Subcutaneous abdominal adipose tissue (tissue), 5 donors: ENCODE results near the gene GTPBP6.
"Not testable (repeated sequence)": the region's sequence is repeated elsewhere in the genome, so short reads cannot be mapped to it uniquely, and the experiment has no call there.

ENCODE experiments used
- H3K27ac ChIP-seq: one replicate; pipeline ENCODE4 v1.7.0; 2013; ENCODE audit warnings: low read depth, mild to moderate bottlenecking, inconsistent platforms, low read length, moderate library complexity
- H3K27me3 ChIP-seq, 5 donors: one replicate each; pipeline ENCODE4 v1.7.0; 2013; ENCODE audit warnings: low read length in 5 of 5, inconsistent platforms in 1 of 5; ENCODE audit not compliant: control insufficient read depth in 5 of 5, insufficient read depth in 4 of 5
- H3K36me3 ChIP-seq, 5 donors: one replicate each; pipeline ENCODE4 v1.7.0; 2013; ENCODE audit warnings: low read length in 5 of 5; ENCODE audit not compliant: control insufficient read depth in 5 of 5, insufficient read depth in 5 of 5
- H3K4me1 ChIP-seq, 5 donors: one replicate each; pipeline ENCODE4 v1.7.0; 2013; ENCODE audit warnings: low read length in 5 of 5, mild to moderate bottlenecking in 3 of 5, moderate library complexity in 1 of 5; ENCODE audit not compliant: control insufficient read depth in 5 of 5, insufficient read depth in 5 of 5
- H3K4me3 ChIP-seq, 5 donors: one replicate each; pipeline ENCODE4 v1.7.0; 2013; ENCODE audit warnings: low read length in 5 of 5, low read depth in 1 of 5
- H3K9ac ChIP-seq, 5 donors: one replicate each; pipeline ENCODE4 v1.7.0; 2013; ENCODE audit warnings: low read length in 5 of 5, mild to moderate bottlenecking in 4 of 5, moderate library complexity in 3 of 5
- H3K9me3 ChIP-seq, 5 donors: one replicate each; pipeline ENCODE4 v1.7.0; 2013; ENCODE audit warnings: low read length in 5 of 5; ENCODE audit not compliant: control insufficient read depth in 5 of 5
- donor health status: healthy.
- donor health status: healthy.
- donor health status: healthy.
- donor health status: healthy.
- donor health status: healthy.

Gene GTPBP6

DNA sequence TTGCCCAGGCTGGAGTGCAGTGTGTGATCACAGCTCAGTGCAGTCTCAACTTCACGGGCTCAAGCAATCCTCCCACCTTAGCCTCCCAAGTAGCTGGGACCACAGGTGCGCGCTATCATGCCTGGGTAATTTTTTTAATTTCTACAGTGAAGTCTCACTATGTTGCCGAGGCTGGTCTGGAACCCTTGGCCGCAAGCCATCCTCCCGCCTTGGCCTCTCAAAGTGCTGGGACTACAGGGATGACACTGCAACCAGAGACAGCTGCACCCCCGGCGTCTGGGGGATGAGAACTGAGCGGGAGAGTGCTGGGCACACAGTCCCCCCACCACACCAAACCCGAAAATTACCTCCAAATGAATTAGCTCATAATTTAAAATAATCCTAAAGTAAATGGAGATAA is 33.1 kb upstream of the GTPBP6 start:
- H3K36me3 ChIP-seq = peaks cover 0 to 27% (median 10%) of the 10 kb centered on the region in 5 donors
- H3K27me3 ChIP-seq = no peaks in the 10 kb centered on the region
- H3K9me3 ChIP-seq = no peaks in the 10 kb centered on the region
- no peaks in the 10 kb centered on the region for H3K4me1 ChIP-seq
- no peak overlapping the region for H3K4me3 ChIP-seq
- no peak overlapping the region for H3K27ac ChIP-seq
- no peak overlapping the region for H3K9ac ChIP-seq

DNA sequence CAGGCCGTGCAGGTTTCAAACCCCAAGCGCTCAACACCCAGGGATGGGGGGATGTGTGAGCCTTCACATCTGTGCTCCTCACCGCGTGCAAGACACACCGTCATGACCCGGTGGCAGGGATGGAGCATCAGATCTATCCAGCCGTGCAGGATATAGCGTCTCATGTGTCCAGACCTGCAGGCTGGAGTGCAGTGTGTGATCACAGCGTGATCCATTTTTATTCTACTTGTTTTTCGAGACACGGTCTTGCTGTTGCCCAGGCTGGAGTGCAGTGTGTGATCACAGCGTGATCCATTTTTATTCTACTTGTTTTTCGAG is 32.7 kb upstream of the GTPBP6 start:
- H3K9me3 ChIP-seq, H3K4me3 ChIP-seq, H3K9ac ChIP-seq, H3K4me1 ChIP-seq, H3K27me3 ChIP-seq, H3K27ac ChIP-seq: not testable (repeated sequence)
- H3K36me3 ChIP-seq = peaks cover 0 to 30% (median 12%) of the 10 kb centered on the region in 5 donors

DNA sequence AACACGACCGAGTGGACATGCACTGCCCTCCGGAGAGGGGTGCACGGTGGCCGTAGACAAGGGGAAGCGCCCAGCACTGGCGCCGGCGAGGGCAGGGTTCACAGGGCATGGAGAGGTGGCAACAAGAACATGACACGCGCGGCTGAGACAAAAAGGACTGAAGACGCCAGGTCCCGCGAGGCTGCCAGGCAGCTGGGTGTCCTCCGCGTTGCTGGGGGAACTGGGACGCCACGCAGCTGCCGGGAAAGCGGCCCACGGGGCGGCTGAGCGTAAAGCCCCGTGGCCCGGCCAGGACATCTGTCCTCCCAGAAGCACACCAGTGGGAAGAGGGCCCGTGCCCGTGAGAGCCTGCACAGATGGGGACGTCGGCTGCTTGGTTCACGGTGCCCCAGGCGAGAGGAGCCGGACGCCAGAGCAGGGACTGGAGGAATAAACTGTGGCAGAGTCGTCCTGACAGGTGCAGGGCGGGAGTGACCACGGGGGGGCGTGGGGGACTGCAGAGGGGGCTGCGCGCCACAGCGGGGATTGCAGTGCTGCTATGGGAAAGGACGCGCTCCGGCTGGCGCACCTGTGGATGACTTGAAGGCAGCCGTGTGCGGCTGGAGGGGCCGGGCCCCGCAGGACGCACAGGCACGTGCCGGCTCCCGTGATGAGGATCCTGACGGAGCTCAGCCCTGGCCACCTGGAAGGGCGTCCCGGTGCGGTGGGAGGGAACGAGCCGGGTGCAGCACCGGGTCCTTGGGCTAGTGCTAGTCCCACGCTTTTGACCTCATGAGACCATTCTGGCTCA is 32.1 kb upstream of the GTPBP6 start:
- no peak overlapping the region for H3K27ac ChIP-seq

DNA sequence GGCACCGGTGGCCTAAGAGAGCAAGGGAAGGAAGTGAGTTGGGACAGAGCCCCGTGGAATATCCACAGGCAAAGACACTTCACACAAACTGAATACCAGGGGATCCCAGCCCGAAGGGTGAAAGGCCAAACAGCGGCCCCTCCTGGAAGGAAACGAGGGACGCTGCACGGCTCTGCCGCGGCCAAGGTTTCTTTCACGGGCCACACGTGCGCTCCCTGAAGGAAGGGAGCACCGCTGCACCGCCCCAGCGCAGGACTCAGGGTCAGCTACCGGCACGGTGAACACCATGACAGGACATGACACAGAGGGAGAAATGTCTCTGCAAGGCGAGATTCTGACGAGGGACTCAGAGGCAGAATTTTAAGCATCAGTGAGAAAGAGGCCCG is 31.5 kb upstream of the GTPBP6 start:
- Histone ChIP-seq H3K9ac (no peak overlapping the region), H3K27ac (no peak overlapping the region), H3K4me3 (no peak overlapping the region), H3K27me3 (no peaks in the 10 kb centered on the region), H3K9me3 (no peaks in the 10 kb centered on the region), H3K4me1 (no peaks in the 10 kb centered on the region), H3K36me3 (peaks cover 0 to 28% (median 13%) of the 10 kb centered on the region in 5 donors)

More for the DNA sequence above, 32.1 kb upstream of the GTPBP6 start:
- H3K4me3 ChIP-seq = no peak overlapping the region
- no peaks in the 10 kb centered on the region for H3K27me3 ChIP-seq
- peaks cover 0 to 26% (median 12%) of the 10 kb centered on the region in 5 donors for H3K36me3 ChIP-seq
- H3K9me3 ChIP-seq = no peaks in the 10 kb centered on the region
- no peaks in the 10 kb centered on the region for H3K4me1 ChIP-seq
- no peak overlapping the region for H3K9ac ChIP-seq

DNA sequence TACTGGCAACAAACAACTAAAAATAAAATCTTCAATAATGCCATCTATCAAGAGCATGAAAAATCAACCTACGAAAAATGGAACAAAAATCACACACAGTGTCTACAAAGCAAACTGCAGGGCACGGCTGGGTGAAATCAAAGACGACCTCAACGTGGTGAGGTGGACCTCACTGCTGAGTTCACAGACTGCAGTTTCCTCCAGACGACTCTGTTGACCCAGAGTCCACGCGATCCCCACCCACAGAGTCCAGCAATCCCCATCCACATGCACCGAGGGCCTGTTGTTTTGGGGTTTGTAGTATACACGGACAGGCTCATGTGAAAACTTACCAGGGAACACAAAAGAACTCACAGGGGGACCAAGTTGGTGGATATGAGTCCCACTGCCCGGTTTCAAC is 31.1 kb upstream of the GTPBP6 start:
- Histone ChIP-seq H3K27ac (no peak overlapping the region), H3K4me3 (no peak overlapping the region), H3K36me3 (peaks cover 0 to 33% (median 13%) of the 10 kb centered on the region in 5 donors)

DNA sequence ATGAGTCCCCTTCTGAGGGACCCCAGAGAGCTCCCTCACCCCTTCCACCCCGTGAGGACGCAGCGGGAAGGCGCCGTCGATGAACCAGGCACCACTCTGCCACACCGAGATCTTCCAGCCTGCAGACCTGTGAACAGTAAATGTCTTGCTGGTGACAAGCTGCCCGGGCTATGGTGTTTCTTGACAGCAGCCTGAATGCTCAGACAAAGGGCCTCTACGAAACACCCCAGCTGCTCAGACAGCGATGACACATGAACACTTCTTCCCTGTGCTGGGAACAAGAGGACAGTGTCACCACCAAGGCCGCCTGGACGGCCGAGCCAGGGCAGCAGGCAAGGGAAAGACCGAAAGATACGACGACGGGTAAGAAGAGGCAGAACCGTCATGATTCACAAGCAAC is 30.6 kb upstream of the GTPBP6 start:
- peaks cover 0 to 38% (median 17%) of the 10 kb centered on the region in 5 donors for H3K36me3 ChIP-seq
- no peaks in the 10 kb centered on the region for H3K9me3 ChIP-seq
- H3K27ac ChIP-seq = no peak overlapping the region

More for the DNA sequence above, 31.1 kb upstream of the GTPBP6 start:
- Histone ChIP-seq H3K27me3 (no peaks in the 10 kb centered on the region), H3K9ac (no peak overlapping the region), H3K4me1 (no peaks in the 10 kb centered on the region), H3K9me3 (no peaks in the 10 kb centered on the region)

DNA sequence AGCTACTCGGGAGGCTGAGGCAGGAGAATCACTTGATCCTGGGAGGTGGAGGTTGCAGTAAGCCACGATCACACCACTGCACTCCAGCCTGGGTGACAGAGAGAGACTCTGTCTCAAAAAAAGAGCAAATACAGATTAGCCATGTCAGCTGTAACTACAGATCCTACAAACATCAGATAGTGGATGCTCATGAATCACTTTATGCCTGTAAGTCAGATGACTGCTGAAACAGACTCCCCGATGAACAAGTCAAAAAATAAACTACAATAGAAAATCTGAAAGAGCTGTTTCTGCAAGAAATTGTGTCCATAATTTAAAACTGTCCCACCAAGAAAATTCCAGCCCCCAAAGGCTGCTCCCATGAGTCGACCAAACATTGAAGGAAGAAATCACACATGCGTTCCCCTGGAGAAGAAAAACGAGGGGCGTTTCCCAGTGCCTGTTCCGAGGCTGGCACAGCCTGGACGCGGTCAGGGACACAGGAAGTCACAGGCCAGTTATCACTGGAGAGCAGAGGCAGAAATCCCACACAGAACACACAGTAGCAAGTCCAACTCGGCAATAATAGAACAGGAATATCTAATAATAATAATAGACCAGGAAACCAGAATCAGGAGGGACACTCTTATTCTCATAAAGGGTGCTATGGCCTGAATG is 30.0 kb upstream of the GTPBP6 start:
- H3K9me3 ChIP-seq = no peaks in the 10 kb centered on the region
- no peaks in the 10 kb centered on the region for H3K27me3 ChIP-seq
- peaks cover 0 to 39% (median 17%) of the 10 kb centered on the region in 5 donors for H3K36me3 ChIP-seq
- H3K27ac ChIP-seq = no peak overlapping the region
- no peak overlapping the region for H3K4me3 ChIP-seq
- H3K4me1 ChIP-seq = no peaks in the 10 kb centered on the region
- H3K9ac ChIP-seq = no peak overlapping the region

More for the DNA sequence above, 30.6 kb upstream of the GTPBP6 start:
- H3K27me3 ChIP-seq = no peaks in the 10 kb centered on the region
- H3K4me1 ChIP-seq = no peaks in the 10 kb centered on the region
- no peak overlapping the region for H3K4me3 ChIP-seq
- no peak overlapping the region for H3K9ac ChIP-seq

DNA sequence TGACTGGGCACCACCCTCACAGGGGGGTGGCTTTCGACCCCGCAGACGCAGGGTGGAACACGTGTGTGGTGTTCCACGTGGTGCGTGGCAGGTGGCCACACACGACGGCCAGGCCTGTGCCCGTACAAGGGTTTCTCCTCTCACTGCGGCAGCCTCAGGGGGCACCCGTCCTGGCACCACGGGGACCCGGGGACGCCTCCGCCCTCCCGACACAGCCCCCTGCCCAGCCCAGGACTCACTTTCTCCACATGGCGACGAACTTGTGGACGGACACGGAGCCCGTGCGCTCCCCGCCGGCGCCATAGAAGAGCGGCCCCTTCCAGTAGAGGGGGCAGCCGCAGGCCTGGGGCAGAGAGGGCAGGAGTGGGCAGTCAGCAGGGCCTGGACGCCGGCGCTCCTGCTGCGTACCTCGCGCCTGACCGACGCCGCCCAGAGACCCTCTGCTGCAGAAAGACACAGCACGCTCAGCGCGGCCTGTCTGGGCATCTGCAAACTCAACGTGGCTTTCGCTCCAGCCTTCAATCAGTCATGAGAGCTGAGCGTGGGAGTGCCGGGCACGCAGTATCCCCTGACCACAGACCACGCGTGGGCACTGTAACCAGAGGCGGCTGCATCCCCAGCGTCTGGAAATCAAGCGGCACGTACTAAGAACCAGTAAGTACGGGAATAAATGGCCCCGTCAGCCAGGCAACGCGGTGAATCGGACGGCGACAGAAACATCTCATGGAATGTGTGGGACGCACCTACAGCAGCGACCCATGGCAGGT is 28.9 kb upstream of the GTPBP6 start:
- H3K36me3 ChIP-seq = peaks cover 0 to 37% (median 16%) of the 10 kb centered on the region in 5 donors
- no peaks in the 10 kb centered on the region for H3K4me1 ChIP-seq
- no peak overlapping the region for H3K4me3 ChIP-seq
- no peaks in the 10 kb centered on the region for H3K9me3 ChIP-seq
- H3K27ac ChIP-seq = no peak overlapping the region
- H3K27me3 ChIP-seq = no peaks in the 10 kb centered on the region
- no peak overlapping the region for H3K9ac ChIP-seq

DNA sequence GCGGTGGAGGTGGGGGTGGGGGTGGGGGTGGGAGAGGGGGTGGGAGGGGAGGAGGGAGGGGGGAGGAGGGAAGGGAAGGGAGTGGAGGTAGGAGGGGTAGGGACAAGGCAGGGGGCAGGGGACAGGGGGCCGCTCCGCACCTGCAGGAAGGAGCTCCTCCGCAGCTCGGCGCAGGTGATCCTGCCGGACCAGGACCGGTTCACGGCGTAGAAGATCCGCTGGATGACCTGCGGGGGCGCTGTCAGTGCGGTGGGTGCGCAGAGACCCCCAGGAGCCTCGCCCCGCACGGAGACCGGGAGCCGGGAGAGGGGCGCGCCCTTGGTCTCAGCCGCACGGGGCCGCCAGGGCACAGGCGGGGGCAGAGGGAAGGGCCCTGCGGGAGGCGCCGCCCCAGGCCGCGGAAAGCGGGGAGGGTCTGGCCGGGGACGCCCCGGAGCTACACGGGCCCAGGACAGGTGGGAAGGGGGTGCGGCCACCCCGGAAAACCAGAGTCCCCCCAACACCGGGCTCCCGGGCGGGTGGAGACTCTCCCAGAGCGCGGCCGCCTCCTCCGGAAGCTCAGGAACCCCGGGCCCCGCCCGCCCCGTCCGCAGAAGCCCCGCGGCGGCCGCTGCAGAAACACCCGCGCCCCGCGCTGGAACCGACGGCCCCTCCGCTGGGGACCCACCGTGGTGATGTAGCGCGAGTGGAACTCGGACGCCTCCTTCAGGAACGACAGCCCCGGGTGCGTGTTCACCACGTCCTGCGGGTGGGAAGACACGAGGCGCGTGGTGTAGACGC is 27.6 kb upstream of the GTPBP6 start:
- Histone ChIP-seq H3K4me1 (no peaks in the 10 kb centered on the region), H3K4me3 (no peak overlapping the region), H3K9ac (no peak overlapping the region), H3K27me3 (no peaks in the 10 kb centered on the region), H3K9me3 (no peaks in the 10 kb centered on the region), H3K27ac (no peak overlapping the region), H3K36me3 (peaks cover 0 to 32% (median 13%) of the 10 kb centered on the region in 5 donors)
